SU-DHL-6 (cell line): ENCODE data around the gene FOXA2.

Source experiments
- H2AFZ ChIP-seq: fragments of 200-600 bp; sonication (generic); 2 replicates; pipeline ENCODE4 v1.6.1; 2014; ENCODE audit warnings: low read depth, mild to moderate bottlenecking, moderate library complexity, mixed read lengths, antibody characterized with exemption, low read length; ENCODE audit not compliant: severe bottlenecking
- H3F3A ChIP-seq: fragments of 200-600 bp; shearing (Covaris generic); 2 replicates; pipeline ENCODE4 v1.6.0; 2016; ENCODE audit warnings: antibody characterized with exemption, mild to moderate bottlenecking; ENCODE audit not compliant: insufficient read depth
- H3K27ac ChIP-seq: fragments of 200-600 bp; sonication (generic); 2 replicates; pipeline ENCODE4 v1.5.1; 2016; ENCODE audit warnings: low read depth, mild to moderate bottlenecking, low read length, moderate library complexity, mixed read lengths
- H3K27me3 ChIP-seq: fragments of 200-600 bp; sonication (generic), shearing (Covaris generic); 2 replicates; pipeline ENCODE4 v1.6.0; 2014; ENCODE audit warnings: mild to moderate bottlenecking, low read length
- H3K36me3 ChIP-seq: fragments of 200-600 bp; sonication (generic); 2 replicates; pipeline ENCODE4 v1.6.1; 2014; ENCODE audit warnings: mild to moderate bottlenecking, low read length, mixed read lengths
- H3K4me2 ChIP-seq: fragments of 300-600, 200-600 bp; shearing (Covaris generic), sonication (generic); 2 replicates; pipeline ENCODE4 v1.6.0; 2014; ENCODE audit warnings: low read length, low read depth, mild to moderate bottlenecking; ENCODE audit not compliant: poor library complexity, severe bottlenecking
- H3K4me3 ChIP-seq: fragments of 200-600 bp; sonication (generic); 2 replicates; pipeline ENCODE4 v1.5.1; 2014; ENCODE audit warnings: antibody characterized with exemption, low read length, mild to moderate bottlenecking, mixed read lengths; ENCODE audit not compliant: insufficient read depth, poor library complexity, severe bottlenecking
- H3K79me2 ChIP-seq: fragments of 200-600 bp; sonication (generic); 2 replicates; pipeline ENCODE4 v1.6.1; 2014; ENCODE audit warnings: mild to moderate bottlenecking, low read length, moderate library complexity; ENCODE audit not compliant: insufficient read depth
- H3K9ac ChIP-seq: fragments of 200-600 bp; sonication (generic); 2 replicates; pipeline ENCODE4 v1.7.0; 2014; ENCODE audit warnings: mild to moderate bottlenecking, low read length
- H3K9me2 ChIP-seq: fragments of 200-600 bp; sonication (generic); replicated peaks from 2 replicates; pipeline ENCODE4 v1.6.1; 2014; ENCODE audit warnings: low read length; ENCODE audit not compliant: insufficient read depth
- H3K9me3 ChIP-seq: fragments of 200-600 bp; sonication (generic); 2 replicates; pipeline ENCODE4 v1.6.1; 2014; ENCODE audit warnings: low read length, mixed read lengths; ENCODE audit not compliant: insufficient read depth
- H4K20me1 ChIP-seq: fragments of 200-600 bp; sonication (generic); 2 replicates; pipeline ENCODE4 v1.6.1; 2014; ENCODE audit warnings: low read depth, mild to moderate bottlenecking, antibody characterized with exemption, low read length, moderate library complexity, mixed read lengths
- CTCF ChIP-seq: fragments of 200-600 bp; sonication (generic); IDR thresholded peaks from one replicate; pipeline ENCODE4 v1.5.1; 2017; ENCODE audit warnings: antibody characterized with exemption, mild to moderate bottlenecking, low read length, moderate library complexity; ENCODE audit not compliant: insufficient read depth, poor library complexity, severe bottlenecking
- EZH2phosphoT487 ChIP-seq: fragments of 200-600 bp; sonication (generic), shearing (Covaris generic); conservative IDR thresholded peaks from 2 replicates; pipeline ENCODE4 v1.6.1; 2018; ENCODE audit warnings: mild to moderate bottlenecking, antibody characterized with exemption, low read length, moderate library complexity, mixed read lengths

The FOXA2 gene

GRCh38 chr20:22560817-22561216 lies 23.6 kb downstream of the FOXA2 start:
- Histone ChIP-seq H3K79me2 (no peaks in the 10 kb centered on the region), H4K20me1 (no peaks in the 10 kb centered on the region), H3K9me2 (no peaks in the 10 kb centered on the region), H3F3A (no peaks in the 10 kb centered on the region), H3K4me2 (no peak overlapping the region), H3K9me3 (no peaks in the 10 kb centered on the region), H3K27me3 (no peaks in the 10 kb centered on the region), H3K9ac (no peak overlapping the region), H3K4me3 (no peak overlapping the region), H2AFZ (no peak overlapping the region), H3K27ac (no peak overlapping the region), H3K36me3 (no peaks in the 10 kb centered on the region)
- TF ChIP-seq CTCF (no peak), EZH2phosphoT487 (no peak)

DNA sequence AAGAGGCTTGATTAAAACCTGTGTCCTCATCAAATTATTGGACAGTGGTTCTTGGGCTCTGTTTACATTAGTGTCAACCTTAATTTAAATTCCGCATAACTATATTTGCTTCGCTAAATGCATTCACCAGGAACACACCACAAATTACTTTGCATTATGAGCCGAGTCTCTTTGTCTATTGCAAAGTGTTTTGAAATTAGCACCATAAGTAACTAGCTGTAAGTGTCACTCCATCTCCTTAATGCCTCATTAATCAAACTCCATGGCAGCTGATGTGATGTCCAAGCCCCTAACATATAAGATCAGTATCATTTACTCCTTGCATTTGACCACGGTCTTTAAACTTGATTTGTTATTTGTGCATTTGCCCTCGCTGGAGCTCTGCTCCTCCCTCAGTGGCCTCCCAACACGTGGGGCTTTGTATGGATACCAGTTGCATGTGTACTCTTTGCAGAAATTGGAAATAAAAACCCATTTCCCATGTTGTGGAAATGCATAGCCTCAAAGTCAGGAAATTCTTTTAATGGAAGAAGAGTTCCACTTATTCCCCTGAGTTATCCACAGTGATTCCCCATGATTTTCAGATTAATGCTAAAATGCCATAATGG lies 24.6 kb downstream of the FOXA2 start:
- H3K4me3 ChIP-seq, result no peak overlapping the region
- H4K20me1 ChIP-seq, result no peaks in the 10 kb centered on the region
- H3K9me3 ChIP-seq, result no peaks in the 10 kb centered on the region
- H3F3A ChIP-seq, result no peaks in the 10 kb centered on the region
- no peaks in the 10 kb centered on the region for H3K79me2 ChIP-seq
- no peak overlapping the region for H3K9ac ChIP-seq
- H3K27ac ChIP-seq, result no peak overlapping the region
- no peak overlapping the region for H3K4me2 ChIP-seq
- no peaks in the 10 kb centered on the region for H3K36me3 ChIP-seq
- H3K9me2 ChIP-seq, result no peaks in the 10 kb centered on the region
- TF ChIP-seq EZH2phosphoT487, result no peak
- no peak for TF ChIP-seq CTCF
- no peak overlapping the region for H2AFZ ChIP-seq
- no peaks in the 10 kb centered on the region for H3K27me3 ChIP-seq

GRCh38 chr20:22557403-22558276 lies 26.7 kb downstream of the FOXA2 start:
- Histone ChIP-seq H3K9ac (no peak overlapping the region), H3K9me3 (no peaks in the 10 kb centered on the region), H3K4me3 (no peak overlapping the region), H3K27ac (no peak overlapping the region), H2AFZ (no peak overlapping the region), H3K36me3 (no peaks in the 10 kb centered on the region), H4K20me1 (no peaks in the 10 kb centered on the region), H3K4me2 (no peak overlapping the region), H3K9me2 (no peaks in the 10 kb centered on the region), H3K27me3 (no peaks in the 10 kb centered on the region), H3K79me2 (no peaks in the 10 kb centered on the region), H3F3A (no peaks in the 10 kb centered on the region)
- TF ChIP-seq CTCF, result no peak
- no peak for TF ChIP-seq EZH2phosphoT487
